ENCODE measurements around the gene C19orf47.

DNA sequence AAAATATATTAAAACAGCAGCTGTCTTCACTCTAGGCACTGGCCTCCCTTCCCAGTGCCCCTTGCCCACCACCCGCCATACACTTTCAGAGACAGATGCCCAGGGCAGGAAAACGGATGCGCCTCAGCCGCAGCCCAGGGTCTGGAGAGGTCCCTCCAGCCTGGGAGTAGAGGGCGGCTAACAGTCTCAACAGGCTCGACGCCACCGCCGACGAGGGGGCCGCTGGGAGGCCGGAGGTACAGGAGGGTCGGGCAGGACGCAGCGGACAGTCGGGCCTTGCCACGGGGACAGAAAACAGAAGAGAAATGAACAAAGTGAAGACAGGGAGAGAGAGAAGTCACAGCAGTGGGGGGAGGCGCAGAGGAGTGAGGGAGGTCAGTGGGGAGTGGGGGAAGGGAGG, 27.1 kb downstream of the C19orf47 start:
- TF ChIP-seq ARNTL (CRISPR knock-in tag; IDR thresholded peaks at IDR 0.05; ENCODE audit: borderline replicate concordance, low read depth) (no peak), ZC3H10 (CRISPR knock-in tag; IDR thresholded peaks at IDR 0.05) (no peak), PPARA (CRISPR knock-in tag; IDR thresholded peaks at IDR 0.05; ENCODE audit: borderline replicate concordance) (no peak), TCF4 (CRISPR knock-in tag; IDR thresholded peaks at IDR 0.05; ENCODE audit: borderline replicate concordance) (no peak), ZNF70 (CRISPR knock-in tag; IDR thresholded peaks at IDR 0.05) (no peak), ZFP30 (CRISPR knock-in tag; IDR thresholded peaks at IDR 0.05) (no peak), ZNF8 (CRISPR knock-in tag; IDR thresholded peaks at IDR 0.05) (no peak), GLIS3 (CRISPR knock-in tag; IDR thresholded peaks at IDR 0.05) (no peak), RARB (CRISPR knock-in tag; IDR thresholded peaks at IDR 0.05) (no peak), ZNF565 (CRISPR knock-in tag; conservative IDR thresholded peaks at IDR 0.05; ENCODE audit: low read depth) (no peak)
- TF ChIP-seq, protein P1, sequence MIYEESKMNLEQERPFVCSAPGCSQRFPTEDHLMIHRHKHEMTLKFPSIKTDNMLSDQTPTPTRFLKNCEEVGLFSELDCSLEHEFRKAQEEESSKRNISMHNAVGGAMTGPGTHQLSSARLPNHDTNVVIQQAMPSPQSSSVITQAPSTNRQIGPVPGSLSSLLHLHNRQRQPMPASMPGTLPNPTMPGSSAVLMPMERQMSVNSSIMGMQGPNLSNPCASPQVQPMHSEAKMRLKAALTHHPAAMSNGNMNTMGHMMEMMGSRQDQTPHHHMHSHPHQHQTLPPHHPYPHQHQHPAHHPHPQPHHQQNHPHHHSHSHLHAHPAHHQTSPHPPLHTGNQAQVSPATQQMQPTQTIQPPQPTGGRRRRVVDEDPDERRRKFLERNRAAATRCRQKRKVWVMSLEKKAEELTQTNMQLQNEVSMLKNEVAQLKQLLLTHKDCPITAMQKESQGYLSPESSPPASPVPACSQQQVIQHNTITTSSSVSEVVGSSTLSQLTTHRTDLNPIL (CRISPR knock-in tag; IDR thresholded peaks at IDR 0.05; ENCODE audit: low read depth), result no peak
- TF ChIP-seq, protein P2, sequence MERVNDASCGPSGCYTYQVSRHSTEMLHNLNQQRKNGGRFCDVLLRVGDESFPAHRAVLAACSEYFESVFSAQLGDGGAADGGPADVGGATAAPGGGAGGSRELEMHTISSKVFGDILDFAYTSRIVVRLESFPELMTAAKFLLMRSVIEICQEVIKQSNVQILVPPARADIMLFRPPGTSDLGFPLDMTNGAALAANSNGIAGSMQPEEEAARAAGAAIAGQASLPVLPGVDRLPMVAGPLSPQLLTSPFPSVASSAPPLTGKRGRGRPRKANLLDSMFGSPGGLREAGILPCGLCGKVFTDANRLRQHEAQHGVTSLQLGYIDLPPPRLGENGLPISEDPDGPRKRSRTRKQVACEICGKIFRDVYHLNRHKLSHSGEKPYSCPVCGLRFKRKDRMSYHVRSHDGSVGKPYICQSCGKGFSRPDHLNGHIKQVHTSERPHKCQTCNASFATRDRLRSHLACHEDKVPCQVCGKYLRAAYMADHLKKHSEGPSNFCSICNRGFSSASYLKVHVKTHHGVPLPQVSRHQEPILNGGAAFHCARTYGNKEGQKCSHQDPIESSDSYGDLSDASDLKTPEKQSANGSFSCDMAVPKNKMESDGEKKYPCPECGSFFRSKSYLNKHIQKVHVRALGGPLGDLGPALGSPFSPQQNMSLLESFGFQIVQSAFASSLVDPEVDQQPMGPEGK (CRISPR knock-in tag; IDR thresholded peaks at IDR 0.05; ENCODE audit: borderline replicate concordance), result no peak
